Stimulated activated CD8-positive, alpha-beta memory T cell treated with anti-CD3 and anti-CD28 coated beads, Interleukin-7, amount 100 ng/mL, for 48 hours (primary cell): Measurements from ENCODE around the gene WSB2.

Source experiments
- DNase-seq, 2 donors: peaks; one replicate each; pipeline ENCODE4 v3.0.0-alpha.2; 2020; ENCODE audit warnings: low read depth in 1 of 2; ENCODE audit errors: extremely low read depth in 1 of 2

The WSB2 gene

DNA sequence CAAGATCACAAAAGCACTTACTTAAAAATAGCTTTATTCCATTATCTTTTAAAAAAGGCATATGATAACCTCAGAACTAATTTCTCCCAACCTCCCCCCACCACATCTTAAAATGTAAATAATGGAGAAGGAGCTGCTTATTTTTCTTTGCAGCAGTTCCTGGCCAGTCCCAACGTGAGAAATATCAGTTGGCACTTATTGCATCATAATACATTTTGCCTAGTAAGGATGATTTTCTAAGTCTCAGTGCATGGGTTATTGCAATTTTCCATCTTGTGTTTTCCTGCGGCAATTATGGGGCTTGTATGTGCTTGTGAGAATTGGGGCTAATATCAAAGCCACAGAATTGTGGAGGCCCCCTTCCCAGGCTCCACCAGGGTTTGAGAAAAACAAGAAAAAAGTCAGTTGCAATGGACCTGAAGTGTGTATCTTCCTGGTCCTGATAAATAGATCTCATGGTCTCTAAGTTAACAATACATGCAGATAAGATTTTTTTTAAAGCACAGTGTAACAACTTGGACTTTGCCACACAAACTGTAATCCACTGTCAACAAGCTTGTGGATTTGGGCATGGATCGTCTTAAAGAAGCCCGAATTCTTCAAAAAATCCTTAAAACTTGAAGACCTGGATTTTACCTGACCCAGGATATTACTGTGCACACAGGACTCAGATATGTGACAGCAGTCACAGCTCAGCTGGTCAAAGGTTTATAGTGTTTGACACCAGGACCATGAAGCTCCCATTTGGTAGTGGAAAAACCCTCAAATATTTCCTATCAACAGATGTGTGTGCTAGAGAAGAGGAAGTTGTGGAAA, 2.8 kb upstream of the WSB2 start:
- DNase-seq, result no peak

DNA sequence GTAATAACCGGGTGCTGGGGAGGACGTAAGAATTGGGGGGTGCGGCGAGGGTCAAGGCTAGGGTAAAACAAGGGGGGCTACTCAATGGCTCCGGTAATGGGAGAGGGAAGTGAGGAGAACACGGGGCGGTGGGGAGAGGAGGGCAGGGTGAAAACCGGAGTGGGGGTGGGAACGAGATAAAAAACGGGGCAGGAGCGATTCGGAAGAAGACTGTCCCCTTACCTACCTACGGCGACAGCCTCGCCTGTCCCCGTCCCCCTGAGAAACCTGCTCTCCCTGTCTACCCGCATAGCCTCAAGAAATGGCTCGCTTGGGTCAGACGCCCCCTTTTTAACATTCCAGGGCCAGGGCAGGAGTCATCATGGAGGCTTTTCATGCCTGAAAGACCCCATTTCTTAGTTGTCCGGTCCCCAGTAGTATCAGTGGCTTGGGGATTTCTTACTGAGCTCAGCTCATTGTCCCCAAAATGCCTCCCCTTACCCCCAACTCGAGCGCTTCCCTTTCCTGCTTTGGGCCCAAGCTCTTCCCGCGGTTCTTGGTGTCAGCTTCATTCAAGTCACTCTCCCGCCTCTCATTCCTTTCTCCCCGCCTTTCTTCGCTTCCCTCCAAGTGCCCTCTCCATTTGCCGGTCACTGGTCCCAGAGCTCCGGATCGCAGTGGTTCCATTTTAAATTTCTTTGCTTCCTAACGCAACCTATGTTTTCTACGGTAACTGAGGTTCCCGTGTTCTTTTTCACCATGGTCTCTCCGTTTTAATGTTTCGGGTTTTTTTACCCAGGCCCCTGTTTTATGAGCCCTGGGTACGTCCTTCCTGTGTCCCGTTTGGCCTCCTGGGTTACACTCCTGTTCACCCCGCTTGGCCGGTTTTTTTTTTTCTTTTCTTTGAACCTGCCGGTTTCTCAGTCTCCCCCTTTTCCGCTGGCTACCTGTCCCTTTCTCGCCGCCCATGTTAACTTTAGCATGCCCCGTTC, 1.2 kb upstream of the WSB2 start:
- no peak for DNase-seq

DNA sequence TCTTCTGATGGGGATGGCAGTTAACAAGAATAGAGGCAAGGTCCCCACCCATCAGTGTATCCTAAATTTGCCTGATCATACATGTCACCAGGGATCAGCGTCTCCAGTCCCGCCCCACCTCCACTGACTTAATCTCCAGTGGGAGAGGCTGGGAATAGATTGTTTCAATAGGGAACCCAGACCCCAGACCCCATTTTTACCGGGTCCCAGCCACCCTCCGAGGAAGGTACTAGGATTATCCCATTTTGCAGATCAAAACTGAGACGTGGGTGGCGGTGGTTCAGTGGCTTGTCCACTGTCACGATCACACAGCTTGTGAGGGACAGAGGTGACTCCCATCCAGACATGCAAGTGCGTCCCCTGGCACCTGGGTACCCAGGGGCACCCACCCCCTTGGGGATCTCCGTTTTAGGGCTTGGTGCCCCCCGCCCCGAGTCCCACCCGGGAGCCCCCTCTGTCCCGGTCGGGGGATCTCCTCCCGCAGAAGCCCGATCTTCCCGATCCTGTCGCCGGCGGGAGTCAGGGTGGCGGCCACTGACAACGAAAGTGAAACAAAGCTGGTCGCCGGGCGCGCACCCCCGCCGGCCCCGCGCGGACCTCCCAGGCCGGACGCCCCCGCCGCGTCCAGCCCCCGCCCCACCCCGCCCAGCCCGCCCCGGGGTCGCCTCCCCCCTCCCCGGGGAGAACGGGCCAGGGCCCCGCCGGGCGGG, 523 bp downstream of the WSB2 start:
- no peak for DNase-seq

DNA sequence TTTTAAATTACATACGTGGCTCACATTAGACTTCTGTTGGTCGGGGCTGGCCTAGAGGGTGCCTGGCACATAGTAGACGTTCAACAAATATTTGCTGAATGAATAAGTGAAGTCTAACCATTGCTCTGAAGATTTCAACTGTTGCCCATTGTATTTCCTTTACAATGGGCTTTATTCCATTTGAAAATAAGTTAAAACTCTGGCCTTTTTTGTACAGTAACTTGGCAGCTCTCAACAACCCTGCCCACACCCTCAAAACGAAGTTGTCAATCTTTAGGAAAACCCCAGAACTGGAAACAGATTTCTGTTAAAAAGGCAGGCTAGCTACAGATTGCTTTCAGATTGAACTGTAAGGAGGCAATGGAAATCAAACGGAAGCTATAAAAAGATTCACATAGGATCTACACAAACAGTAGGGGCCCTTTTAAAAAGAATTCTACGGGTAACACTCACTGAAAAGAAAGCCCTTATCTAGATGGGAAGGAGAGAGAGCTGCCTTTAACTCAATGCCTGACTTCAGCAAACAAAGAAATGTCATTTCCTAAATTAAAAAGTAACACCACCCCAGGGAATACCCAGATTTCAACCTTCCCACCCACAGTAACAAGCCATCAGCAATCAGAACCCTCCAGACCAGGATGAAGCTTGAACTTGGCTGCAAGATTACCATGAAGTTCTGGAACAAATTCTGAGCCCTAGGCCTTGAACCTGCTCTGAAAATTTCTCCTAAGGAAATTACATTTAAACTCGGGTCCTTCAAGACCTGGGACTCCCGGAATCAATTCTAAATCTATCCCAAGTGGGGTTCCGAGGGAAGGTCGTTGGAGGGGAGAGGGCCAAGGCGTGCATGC, 1.4 kb downstream of the WSB2 start:
- no peak for DNase-seq

DNA sequence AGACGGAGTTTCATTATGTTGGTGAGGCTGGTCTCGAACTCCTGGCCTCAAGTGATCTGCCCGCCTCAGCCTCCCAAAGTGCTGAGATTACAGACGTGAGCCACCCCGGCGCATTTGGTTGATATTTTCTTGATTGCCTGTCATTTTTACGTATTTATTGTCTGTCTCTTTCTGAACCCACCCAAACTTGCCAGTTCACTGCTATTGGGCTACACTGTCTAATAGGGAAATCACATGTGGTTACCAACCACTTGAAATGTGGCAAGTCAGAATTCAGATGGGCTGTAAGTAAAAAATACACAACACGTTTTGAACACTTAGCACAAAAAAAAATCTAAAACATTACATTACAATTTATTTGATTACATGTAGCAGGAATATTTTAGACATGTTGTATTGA, 2.1 kb downstream of the WSB2 start:
- no peak for DNase-seq

DNA sequence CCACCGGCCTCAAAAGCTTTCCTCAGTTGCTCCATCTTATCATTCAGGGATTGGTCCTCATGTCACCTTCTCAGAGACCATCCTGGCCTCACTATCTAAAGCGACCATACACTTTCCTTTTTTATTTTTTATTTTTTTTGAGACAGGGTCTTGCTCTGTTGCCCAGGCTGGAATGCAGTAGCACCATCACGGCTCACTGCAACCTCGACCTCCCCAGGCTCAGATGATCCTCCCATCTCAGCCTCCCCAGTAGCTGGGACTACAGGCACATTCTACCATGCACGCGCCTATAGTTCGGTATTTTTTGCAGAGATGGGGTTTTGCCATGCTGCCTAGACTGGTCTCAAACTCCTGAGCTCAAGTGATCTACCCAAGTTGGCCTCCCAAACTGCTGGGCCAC, 2.8 kb downstream of the WSB2 start:
- DNase-seq, result no peak

DNA sequence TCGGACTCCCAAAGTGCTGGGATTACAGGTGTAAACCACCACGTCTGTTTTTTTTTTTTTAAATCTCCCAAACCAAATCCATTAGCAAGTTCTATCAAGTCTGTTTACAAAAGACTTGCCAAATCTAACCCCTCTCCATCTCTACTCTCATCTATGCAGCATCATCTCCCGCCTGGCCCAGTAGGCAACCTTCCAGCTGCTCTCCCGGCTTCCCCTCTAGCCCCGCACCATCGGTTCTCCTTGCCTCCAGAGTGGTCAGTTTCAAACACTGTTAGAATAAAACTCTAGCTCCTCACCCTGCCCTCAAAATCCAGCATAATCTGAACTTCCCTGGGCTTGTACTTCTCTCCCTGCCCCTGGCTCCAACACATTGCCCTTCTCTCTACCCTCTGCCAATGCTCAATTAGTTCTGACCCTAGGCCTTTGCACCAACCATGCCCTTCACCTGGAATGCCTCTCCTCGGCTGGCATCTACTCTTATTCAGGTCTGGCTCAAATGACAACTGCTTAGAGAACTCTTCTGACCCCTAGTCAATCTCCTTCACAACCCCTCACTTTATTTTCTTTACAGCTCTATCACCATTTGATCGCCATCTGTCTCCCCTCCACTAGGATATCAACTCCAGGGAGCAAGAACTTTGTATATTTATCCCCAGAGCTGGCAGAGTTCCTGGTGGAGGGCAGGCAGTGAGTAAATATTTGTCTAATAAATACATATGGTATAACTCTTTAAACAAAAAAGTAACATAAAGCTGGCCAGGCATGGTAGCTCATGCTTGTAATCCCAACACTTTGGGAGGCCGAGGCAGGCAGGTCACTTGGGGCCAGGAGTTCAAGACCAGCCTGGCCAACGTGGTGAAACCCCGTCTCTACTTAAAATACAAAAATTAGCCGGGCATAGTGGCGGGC, 4.9 kb downstream of the WSB2 start:
- DNase-seq, result no peak

DNA sequence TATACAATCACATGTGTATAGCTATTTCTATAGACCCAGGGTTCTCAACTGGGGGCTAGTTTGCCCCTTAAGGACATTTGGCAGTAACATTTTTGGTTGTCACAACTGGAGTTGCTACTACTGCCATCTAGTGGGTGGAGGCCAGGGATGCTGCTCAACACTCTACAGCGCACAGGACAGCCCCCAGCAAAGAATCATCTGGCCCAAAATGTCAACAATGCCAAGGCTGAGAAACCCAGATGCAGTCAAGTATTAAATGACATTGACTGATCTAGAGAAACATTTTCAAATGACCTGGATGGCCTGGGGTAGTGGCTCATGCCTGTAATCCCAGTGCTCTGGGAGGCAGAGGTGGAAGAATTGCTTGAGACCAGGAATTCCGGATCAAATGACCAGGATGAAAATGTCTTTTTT, 5.8 kb downstream of the WSB2 start:
- peak; percentile 52 to 63 for DNase-seq

DNA sequence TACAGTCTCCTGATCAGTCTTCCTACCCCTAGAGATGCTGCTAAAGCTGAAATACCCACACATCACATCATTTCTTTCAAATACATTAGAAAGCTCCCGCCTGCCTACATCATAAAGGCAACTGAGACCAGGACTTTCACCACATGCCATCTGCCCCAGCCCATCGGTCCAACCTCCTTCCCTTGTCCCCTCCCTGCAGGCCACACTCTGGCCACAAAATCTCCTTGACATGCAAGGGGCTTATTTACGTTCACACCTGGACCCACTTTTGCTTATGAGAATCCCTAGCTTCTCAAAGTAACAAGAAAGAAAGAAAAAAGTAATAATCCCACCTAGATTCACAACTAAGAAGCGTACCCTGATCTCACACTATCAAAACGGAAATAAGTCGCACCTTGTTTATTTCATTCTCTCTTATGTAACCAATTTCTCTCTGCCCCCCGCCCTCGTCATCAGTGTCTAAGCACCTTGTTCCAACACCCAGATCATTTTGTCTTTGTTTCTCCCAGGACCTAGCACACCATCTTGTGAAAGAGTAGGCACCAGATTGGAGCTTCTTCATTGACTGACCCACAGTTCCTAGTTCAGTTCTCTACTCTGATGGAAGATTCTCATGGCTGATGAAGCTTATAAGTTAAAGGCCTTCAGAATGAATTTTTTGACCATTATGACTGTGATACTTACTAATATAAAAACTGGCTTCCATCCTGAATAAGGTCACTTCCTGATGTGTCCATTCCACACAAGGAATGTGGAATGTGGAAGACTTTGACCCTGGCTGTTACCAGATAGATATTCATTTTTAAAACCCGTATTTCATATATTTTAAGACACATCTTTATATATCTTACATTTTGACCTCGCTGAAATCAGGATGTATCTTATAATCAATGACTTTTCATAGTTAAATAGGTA, 7.7 kb downstream of the WSB2 start:
- no peak for DNase-seq

DNA sequence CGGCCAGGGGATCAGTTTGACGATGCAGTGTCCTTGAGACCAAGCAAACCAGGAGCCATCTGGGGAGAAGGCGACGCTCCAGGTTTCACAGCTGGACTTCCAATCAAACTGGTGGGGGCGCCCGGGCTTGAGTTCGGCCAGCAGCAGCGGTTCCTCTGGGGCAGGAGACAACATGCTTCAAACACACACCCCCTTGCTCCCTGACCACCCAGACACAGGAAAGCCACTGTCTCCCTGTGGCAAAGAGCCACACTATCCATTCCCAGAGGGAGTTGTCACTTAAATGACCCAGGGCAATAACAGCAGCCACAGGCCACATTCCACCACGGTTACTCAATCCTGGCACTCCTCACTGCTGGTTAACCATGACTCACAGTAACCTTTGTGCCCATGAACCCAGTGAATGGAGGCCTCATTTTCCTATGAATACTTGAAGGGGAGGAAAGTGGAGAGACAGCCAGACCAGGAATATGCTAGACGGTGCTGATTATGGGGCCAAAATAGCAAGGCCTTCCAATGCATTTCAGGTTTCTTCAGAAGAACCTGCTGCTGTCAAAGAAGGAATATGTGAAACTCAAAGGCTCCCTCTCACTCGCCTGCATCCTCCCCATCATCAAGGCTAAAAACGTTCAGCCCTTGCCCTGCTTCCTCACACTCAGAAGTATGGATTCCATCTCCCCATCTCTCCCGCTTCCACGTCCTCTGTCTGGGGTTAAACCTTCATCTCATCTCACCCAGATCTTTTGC, 8.5 kb downstream of the WSB2 start:
- peak in 1 of 2 donors; percentile 51 for DNase-seq

DNA sequence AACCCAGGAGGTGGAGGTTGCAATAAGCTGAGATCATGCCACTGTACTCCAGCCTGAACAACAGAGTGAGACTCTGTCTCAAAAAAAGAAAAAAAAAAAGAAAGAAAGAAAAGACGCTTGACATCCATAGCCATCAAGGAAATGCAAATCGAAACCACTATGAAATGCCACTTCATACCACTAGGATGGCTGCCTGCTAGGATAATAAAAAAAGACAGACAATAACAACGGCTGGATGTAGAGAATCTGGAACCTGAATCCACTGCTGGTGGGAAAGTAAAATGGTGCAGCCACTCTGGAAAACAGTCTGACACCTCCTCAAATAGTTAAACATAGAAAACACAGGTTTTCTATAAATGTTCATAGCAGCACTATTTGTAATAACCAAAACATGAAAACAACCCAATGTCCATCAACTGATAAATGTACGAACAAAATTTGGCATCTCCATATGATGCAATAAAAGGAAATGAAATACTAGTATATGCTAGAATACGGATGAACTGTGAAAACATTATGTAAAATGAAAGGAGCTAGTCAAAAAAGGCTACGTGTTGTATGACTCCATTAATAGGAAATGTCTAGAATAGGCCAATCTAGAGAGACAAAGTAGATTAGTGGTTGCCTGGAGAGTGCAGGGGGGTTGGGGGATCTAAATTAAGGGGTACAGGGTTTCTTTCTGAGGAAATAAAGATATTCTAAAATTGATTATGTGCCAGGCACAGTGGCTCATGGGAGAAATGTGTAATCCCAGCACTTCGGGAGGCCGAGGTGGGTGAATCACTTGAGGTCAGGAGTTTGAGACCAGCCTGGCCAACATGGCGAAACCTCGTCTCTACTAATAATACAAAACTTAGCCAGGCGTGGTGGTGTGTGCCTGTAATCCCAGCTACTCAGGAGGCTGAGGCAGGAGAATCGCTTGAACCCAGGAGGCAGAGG, 9.7 kb downstream of the WSB2 start:
- no peak for DNase-seq

DNA sequence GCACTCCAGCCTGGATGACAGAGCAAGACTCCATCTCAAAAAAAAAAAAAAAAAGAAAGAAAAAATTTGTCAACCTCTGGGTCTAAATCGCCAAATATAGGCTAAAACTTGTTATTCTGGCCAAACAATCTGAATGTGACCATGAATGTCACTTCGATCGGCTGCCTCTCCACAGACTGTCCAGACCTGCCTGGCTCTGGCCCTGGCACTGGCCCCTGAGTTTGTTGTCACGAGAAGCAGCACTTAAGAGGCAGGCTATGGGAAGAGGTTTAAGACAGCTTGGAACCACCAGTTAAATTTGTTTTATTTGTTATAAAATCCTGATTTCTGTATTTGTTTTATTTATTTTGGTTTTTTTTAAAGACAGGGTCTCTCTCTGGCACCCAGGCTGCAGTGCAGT, 14.5 kb downstream of the WSB2 start:
- DNase-seq, result no peak

DNA sequence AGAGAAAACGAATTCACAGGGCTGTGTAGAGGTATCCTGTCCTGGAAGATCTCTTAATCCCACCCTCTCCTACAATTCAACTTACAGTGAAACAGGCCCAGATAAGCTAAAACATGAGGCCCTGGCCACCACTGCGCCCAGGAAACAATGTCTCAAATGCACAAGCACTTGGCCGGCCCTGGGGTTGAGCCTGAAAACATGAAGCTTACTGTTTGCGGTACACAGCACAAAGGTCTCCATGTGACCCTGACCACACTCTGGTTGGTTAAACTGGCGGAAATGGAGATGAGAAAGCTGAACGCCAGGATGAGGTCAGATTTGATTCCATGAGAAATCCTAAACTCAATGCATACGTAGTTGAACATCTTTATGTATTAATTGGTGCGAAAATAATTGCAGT, 16.4 kb downstream of the WSB2 start:
- DNase-seq, result no peak

DNA sequence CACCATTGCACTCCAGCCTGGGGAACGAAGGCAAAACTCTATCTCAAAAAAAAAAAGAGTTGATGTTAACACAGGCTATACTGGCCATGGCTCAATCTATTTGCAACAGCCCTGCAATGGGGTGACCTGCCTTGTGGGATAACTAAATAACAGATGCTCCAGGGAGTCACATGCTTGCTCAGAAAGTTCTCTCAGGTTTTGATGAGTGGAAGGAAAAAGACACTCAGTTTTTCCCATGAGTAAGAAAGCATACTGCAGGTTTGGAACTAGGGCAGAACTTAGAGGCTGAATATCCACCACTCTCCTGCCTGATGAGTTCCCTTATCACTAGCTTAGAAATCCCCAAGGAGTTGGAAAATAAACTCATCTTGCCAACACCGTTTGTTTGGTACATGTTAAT, 16.9 kb downstream of the WSB2 start:
- no peak for DNase-seq

DNA sequence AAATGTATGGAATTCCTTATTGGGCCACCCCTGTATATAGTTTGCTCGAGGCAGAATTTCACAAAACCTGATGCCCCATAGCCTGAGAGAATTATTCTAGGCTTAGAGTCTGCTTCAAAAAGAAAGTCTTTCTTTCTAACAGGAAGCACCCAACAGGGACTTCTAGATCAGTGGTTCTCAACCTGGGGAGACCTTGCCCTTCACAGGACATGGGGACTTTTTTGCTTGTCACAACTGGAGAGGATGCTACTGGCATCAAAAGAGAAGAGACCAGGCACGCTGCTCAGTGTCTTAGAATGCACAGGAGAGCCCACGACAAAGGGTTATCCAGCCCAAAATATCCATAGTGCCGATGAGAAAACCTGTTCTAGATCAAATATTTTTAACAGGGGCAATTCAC, 18.9 kb downstream of the WSB2 start:
- DNase-seq, result no peak

DNA sequence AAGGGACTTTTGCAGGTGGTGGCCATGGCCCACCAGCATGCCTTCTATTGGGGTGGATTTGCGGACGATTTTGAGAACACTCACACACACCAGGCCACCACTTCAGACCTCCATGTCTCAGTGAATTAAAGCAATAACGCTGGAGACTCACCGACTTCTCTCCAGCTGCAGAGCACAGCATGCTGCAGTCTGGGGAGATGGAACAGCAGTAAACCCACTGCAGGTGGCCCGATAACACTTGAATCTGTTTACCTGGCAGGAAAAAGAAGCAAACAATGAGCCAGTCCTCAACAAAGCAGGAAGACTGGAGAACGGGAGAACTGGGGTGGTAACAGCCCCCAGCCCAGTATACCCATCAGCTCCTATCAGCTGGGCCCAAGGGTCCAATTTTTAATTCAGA, 22.8 kb downstream of the WSB2 start:
- no peak for DNase-seq
